Astrocyte (in vitro differentiated cells and primary cell): ENCODE measurements around the gene PEX14. TPM values are rescaled to one million over a fixed set of nuclear protein-coding genes. Genes with fewer than 3 reads are reported as not detected.

ENCODE experiments used
- DNase-seq: peaks from one replicate; pipeline ENCODE4 v3.0.0-alpha.2; 2010; ENCODE audit warnings: low read depth
- FAIRE-seq: peaks from 2 replicates; lab custom pipeline; 2011; peaks lifted over from hg19 to GRCh38; lab: Jason Lieb, UNC
- H2AFZ ChIP-seq: 2 replicates; pipeline ENCODE4 v1.6.0; 2012; ENCODE audit warnings: low read depth, low read length, inconsistent platforms
- H3K27ac ChIP-seq: 2 replicates; pipeline ENCODE4 v1.5.1; 2011; ENCODE audit warnings: low read depth, low read length, inconsistent platforms
- H3K27me3 ChIP-seq: 2 replicates; pipeline ENCODE4 v1.6.0; 2011; ENCODE audit warnings: low read length, inconsistent platforms; ENCODE audit not compliant: insufficient read depth
- H3K36me3 ChIP-seq: 2 replicates; pipeline ENCODE4 v1.5.1; 2011; ENCODE audit warnings: low read length, inconsistent platforms; ENCODE audit not compliant: insufficient read depth
- H3K4me1 ChIP-seq: 2 replicates; pipeline ENCODE4 v1.5.1; 2011; ENCODE audit warnings: low read length, inconsistent platforms; ENCODE audit not compliant: insufficient read depth
- H3K4me2 ChIP-seq: 2 replicates; pipeline ENCODE4 v1.6.0; 2012; ENCODE audit warnings: low read length, inconsistent platforms
- H3K4me3 ChIP-seq: 2 replicates; pipeline ENCODE4 v1.5.1; 2011; ENCODE audit warnings: low read depth, mild to moderate bottlenecking, low read length, inconsistent platforms; ENCODE audit not compliant: insufficient read depth
- H3K79me2 ChIP-seq: 2 replicates; pipeline ENCODE4 v1.6.0; 2012; ENCODE audit warnings: mild to moderate bottlenecking, low read length, inconsistent platforms; ENCODE audit not compliant: insufficient read depth
- H3K9ac ChIP-seq: 2 replicates; pipeline ENCODE4 v1.6.0; 2012; ENCODE audit warnings: mild to moderate bottlenecking, low read length, inconsistent platforms
- H3K9me3 ChIP-seq: 2 replicates; pipeline ENCODE4 v1.5.1; 2012; ENCODE audit warnings: low read depth, mild to moderate bottlenecking, low read length, inconsistent platforms; ENCODE audit not compliant: insufficient read depth
- H4K20me1 ChIP-seq: 2 replicates; pipeline ENCODE4 v1.6.0; 2012; ENCODE audit warnings: low read length, inconsistent platforms; ENCODE audit not compliant: insufficient read depth
- H3K27ac Mint-ChIP-seq: one replicate; pipeline ENCODE4 v1.8.0; 2021; ENCODE audit warnings: mild to moderate bottlenecking, mixed read lengths; ENCODE audit not compliant: unreplicated experiment
- H3K27me3 Mint-ChIP-seq: one replicate; pipeline ENCODE4 v1.8.0; 2021; ENCODE audit warnings: low read depth, mixed read lengths; ENCODE audit not compliant: unreplicated experiment
- H3K36me3 Mint-ChIP-seq: one replicate; pipeline ENCODE4 v1.8.0; 2021; ENCODE audit warnings: low read depth, mixed read lengths; ENCODE audit not compliant: unreplicated experiment
- H3K4me1 Mint-ChIP-seq: one replicate; pipeline ENCODE4 v1.8.0; 2021; ENCODE audit warnings: low read depth, mixed read lengths; ENCODE audit not compliant: unreplicated experiment
- H3K4me3 Mint-ChIP-seq: one replicate; pipeline ENCODE4 v1.8.0; 2021; ENCODE audit warnings: mild to moderate bottlenecking, moderate library complexity, mixed read lengths; ENCODE audit not compliant: unreplicated experiment
- H3K9me3 Mint-ChIP-seq: one replicate; pipeline ENCODE4 v1.8.0; 2021; ENCODE audit warnings: mild to moderate bottlenecking, mixed read lengths; ENCODE audit not compliant: unreplicated experiment
- EZH2 ChIP-seq: IDR thresholded peaks from 2 replicates; pipeline ENCODE4 v1.6.1; 2012; ENCODE audit warnings: mild to moderate bottlenecking, low read length, inconsistent platforms; ENCODE audit not compliant: insufficient read depth
- total RNA-seq: library from RNA; stranded (reverse); gene quantifications from 2 replicates; pipeline ENCODE4 v1.2.1, GENCODE V29; 2021
- TF ChIP-seq, protein P1 (sequence below): IDR thresholded peaks from 2 replicates; pipeline ENCODE4 v1.5.1; 2011; ENCODE audit warnings: low read depth, mild to moderate bottlenecking, inconsistent platforms, low read length, moderate library complexity; ENCODE audit not compliant: insufficient read depth

The PEX14 gene
- total RNA-seq, 1 donor from 2014 or later = 23.3 TPM

DNA sequence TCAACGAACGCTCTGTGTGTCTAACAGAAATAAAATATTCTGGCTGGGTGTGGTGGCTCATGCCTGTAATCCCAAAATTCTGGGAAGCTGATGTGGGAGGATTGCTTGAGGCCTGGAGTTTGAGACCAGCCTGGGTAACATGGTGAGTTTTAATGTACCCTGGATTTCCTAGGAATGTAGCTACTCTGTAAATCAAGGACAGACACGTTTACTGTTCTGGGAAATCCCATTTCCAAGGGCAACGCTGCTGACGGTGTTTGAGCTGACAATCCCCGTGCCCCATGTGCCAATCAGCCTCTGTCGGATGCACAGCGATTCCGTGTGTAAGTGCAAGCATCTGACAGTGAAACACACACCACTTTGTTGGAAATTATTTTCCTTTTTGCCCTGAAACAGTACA is 16.9 kb upstream of the PEX14 start:
- no peak for TF ChIP-seq EZH2
- TF ChIP-seq, protein P1, sequence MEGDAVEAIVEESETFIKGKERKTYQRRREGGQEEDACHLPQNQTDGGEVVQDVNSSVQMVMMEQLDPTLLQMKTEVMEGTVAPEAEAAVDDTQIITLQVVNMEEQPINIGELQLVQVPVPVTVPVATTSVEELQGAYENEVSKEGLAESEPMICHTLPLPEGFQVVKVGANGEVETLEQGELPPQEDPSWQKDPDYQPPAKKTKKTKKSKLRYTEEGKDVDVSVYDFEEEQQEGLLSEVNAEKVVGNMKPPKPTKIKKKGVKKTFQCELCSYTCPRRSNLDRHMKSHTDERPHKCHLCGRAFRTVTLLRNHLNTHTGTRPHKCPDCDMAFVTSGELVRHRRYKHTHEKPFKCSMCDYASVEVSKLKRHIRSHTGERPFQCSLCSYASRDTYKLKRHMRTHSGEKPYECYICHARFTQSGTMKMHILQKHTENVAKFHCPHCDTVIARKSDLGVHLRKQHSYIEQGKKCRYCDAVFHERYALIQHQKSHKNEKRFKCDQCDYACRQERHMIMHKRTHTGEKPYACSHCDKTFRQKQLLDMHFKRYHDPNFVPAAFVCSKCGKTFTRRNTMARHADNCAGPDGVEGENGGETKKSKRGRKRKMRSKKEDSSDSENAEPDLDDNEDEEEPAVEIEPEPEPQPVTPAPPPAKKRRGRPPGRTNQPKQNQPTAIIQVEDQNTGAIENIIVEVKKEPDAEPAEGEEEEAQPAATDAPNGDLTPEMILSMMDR = no peak
- Histone ChIP-seq H3K9ac (no peak overlapping the region), H3K27me3 (no peaks in the 10 kb centered on the region), H3K36me3 (peaks cover 4% of the 10 kb centered on the region), H3K9me3 (no peaks in the 10 kb centered on the region), H2AFZ (no peak overlapping the region), H4K20me1 (no peaks in the 10 kb centered on the region), H3K27ac (no peak overlapping the region), H3K4me2 (no peak overlapping the region), H3K79me2 (no peaks in the 10 kb centered on the region), H3K4me3 (no peak overlapping the region), H3K4me1 (peaks cover 12% of the 10 kb centered on the region)
- Mint-ChIP-seq H3K27ac (no peak overlapping the region), H3K9me3 (no peaks in the 10 kb centered on the region), H3K4me1 (peaks cover 17% of the 10 kb centered on the region), H3K36me3 (peaks cover 4% of the 10 kb centered on the region), H3K4me3 (no peak overlapping the region), H3K27me3 (no peaks in the 10 kb centered on the region)
- DNase-seq (no peak), FAIRE-seq (no peak)

DNA sequence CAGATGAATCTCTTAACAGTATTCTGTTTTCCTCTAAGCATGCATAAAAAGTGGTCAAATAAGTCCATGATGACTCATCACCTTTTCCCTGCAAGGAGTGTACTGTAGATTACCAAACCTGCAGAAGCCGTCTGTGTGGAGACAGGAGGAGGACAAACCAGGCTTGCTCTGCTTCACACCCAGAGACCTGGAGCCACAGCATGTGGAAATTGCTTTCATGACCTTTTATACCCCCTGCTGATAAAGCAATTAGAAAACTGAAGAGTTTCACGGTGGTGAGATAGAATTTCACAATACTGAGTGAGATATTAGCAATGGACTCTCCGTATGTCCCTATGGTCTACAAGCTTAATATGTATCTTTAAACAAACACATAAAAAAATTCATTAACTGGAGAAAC is 15.6 kb upstream of the PEX14 start:
- Histone ChIP-seq H3K9me3 (no peaks in the 10 kb centered on the region), H3K27me3 (no peaks in the 10 kb centered on the region), H2AFZ (no peak overlapping the region), H3K27ac (no peak overlapping the region), H3K36me3 (peaks cover 7% of the 10 kb centered on the region), H4K20me1 (no peaks in the 10 kb centered on the region), H3K4me2 (peak overlapping the region; percentile 18), H3K9ac (no peak overlapping the region), H3K79me2 (no peaks in the 10 kb centered on the region), H3K4me1 (peaks cover 12% of the 10 kb centered on the region), H3K4me3 (no peak overlapping the region)
- Mint-ChIP-seq H3K36me3 (peaks cover 9% of the 10 kb centered on the region), H3K4me1 (peaks cover 17% of the 10 kb centered on the region), H3K9me3 (no peaks in the 10 kb centered on the region), H3K27me3 (no peaks in the 10 kb centered on the region), H3K4me3 (no peak overlapping the region), H3K27ac (peak overlapping the region; percentile 44)
- DNase-seq (peak; percentile 85), FAIRE-seq (no peak)
- no peak for TF ChIP-seq EZH2
- TF ChIP-seq, protein P1 = no peak

DNA sequence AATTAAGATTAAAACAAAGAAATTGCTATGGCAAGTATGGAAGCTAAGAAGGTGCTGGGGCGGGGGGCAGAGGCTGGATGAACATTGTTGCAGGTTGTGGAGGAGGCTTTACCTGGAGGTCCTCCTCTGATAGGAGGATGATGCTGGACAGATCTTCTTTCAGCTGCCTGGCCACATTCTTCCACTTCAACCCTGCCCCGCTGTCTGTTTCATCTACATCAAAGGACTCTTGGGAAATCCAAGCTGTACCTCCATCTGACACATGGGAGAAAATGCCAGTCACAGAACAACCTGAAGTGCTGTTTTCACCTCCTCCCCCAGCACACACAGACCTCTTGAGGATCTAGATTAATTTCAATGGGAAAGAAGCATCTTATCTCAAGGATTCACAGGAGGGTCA is 7.7 kb upstream of the PEX14 start:
- TF ChIP-seq, protein P1 = no peak
- no peak for TF ChIP-seq EZH2

More for the DNA sequence above, 7.7 kb upstream of the PEX14 start:
- H3K27me3 ChIP-seq = no peaks in the 10 kb centered on the region
- FAIRE-seq (no peak), DNase-seq (no peak)
- peaks cover 27% of the 10 kb centered on the region for H3K36me3 ChIP-seq
- Mint-ChIP-seq H3K9me3 (no peaks in the 10 kb centered on the region), H3K27ac (no peak overlapping the region), H3K4me3 (no peak overlapping the region), H3K36me3 (peaks cover 8% of the 10 kb centered on the region), H3K27me3 (no peaks in the 10 kb centered on the region), H3K4me1 (no peaks in the 10 kb centered on the region)
- H3K9me3 ChIP-seq = no peaks in the 10 kb centered on the region
- H3K4me3 ChIP-seq = no peak overlapping the region
- peaks cover 12% of the 10 kb centered on the region for H3K79me2 ChIP-seq
- H3K4me2 ChIP-seq = no peak overlapping the region
- no peak overlapping the region for H3K27ac ChIP-seq
- no peaks in the 10 kb centered on the region for H3K4me1 ChIP-seq
- H2AFZ ChIP-seq = no peak overlapping the region
- no peak overlapping the region for H3K9ac ChIP-seq
- no peaks in the 10 kb centered on the region for H4K20me1 ChIP-seq
